HEK293 (cell line): ENCODE data around the gene SIK3.

Source experiments
- CTCF ChIA-PET: fragments of 350-600 bp; formaldehyde crosslinking; extraction: SDS; loops from one replicate; lab custom pipeline; 2021; ENCODE audit warnings: antibody characterized with exemption; lab: Yijun Ruan, JAX
- POLR2A ChIA-PET: fragments of 300-600 bp; formaldehyde crosslinking; extraction: SDS; loops from one replicate; lab custom pipeline; 2020; ENCODE audit warnings: antibody characterized with exemption, inconsistent platforms; lab: Yijun Ruan, JAX
- H3K27ac ChIP-seq: fragments of 200-500 bp; sonication (Bioruptor generic); 2 replicates; pipeline ENCODE4 v1.5.1; 2014; ENCODE audit warnings: low read depth, low read length, control low read depth, inconsistent platforms; ENCODE audit errors: extremely low read depth
- H3K36me3 ChIP-seq, 2 experiments: fragments of 200-500 bp in 1 of 2; sonication (Bioruptor generic) in 1 of 2; 1 replicate in 1 of 2; 2 replicates in 1 of 2; pipeline ENCODE4 v1.5.1; 2014 to 2017; ENCODE audit warnings: inconsistent platforms in 2 of 2, low read length in 2 of 2; ENCODE audit not compliant: control insufficient read depth in 2 of 2, insufficient read depth in 1 of 2
- H3K4me1 ChIP-seq: fragments of 200-500 bp; sonication (Bioruptor generic); 2 replicates; pipeline ENCODE4 v1.5.1; 2014; ENCODE audit warnings: mild to moderate bottlenecking, low read length, inconsistent platforms; ENCODE audit not compliant: control insufficient read depth, insufficient read depth
- H3K4me3 ChIP-seq: 2 replicates; pipeline ENCODE4 v1.5.1; 2011; ENCODE audit warnings: low read depth, mild to moderate bottlenecking, control low read depth, low read length, moderate library complexity
- H3K9me3 ChIP-seq: fragments of 200-500 bp; sonication (Bioruptor generic); 2 replicates; pipeline ENCODE4 v1.5.1; 2014; ENCODE audit warnings: low read depth, low read length, inconsistent platforms; ENCODE audit not compliant: control insufficient read depth, insufficient read depth
- GLI4 ChIP-seq: fragments of 450-650 bp; formaldehyde crosslinking; IDR thresholded peaks from 2 replicates; pipeline ENCODE4 v1.5.1; 2016; ENCODE audit warnings: missing biosample characterization, missing genetic modification characterization
- GLIS2 ChIP-seq: fragments of 450-650 bp; formaldehyde crosslinking; IDR thresholded peaks from 2 replicates; pipeline ENCODE4 v1.5.1; 2016; ENCODE audit warnings: missing biosample characterization, missing genetic modification characterization
- HIC1 ChIP-seq: fragments of 450-650 bp; formaldehyde crosslinking; IDR thresholded peaks from 2 replicates; pipeline ENCODE4 v1.5.1; 2016; ENCODE audit warnings: missing biosample characterization, missing genetic modification characterization
- KLF10 ChIP-seq: fragments of 450-650 bp; IDR thresholded peaks from 2 replicates; pipeline ENCODE4 v1.5.1; 2018; ENCODE audit warnings: missing biosample characterization, mild to moderate bottlenecking, missing genetic modification characterization
- PRDM4 ChIP-seq: fragments of 450-650 bp; formaldehyde crosslinking; IDR thresholded peaks from 2 replicates; pipeline ENCODE4 v1.5.1; 2017; ENCODE audit warnings: missing biosample characterization, missing genetic modification characterization
- PRDM6 ChIP-seq: fragments of 450-650 bp; formaldehyde crosslinking; IDR thresholded peaks from 2 replicates; pipeline ENCODE4 v1.5.1; 2017; ENCODE audit warnings: missing biosample characterization, missing genetic modification characterization
- SCRT1 ChIP-seq: fragments of 450-650 bp; formaldehyde crosslinking; IDR thresholded peaks from 2 replicates; pipeline ENCODE4 v1.5.1; 2016; ENCODE audit warnings: missing biosample characterization, missing genetic modification characterization, borderline replicate concordance
- SP3 ChIP-seq: fragments of 450-650 bp; formaldehyde crosslinking; IDR thresholded peaks from 2 replicates; pipeline ENCODE4 v1.5.1; 2016; ENCODE audit warnings: missing biosample characterization, missing genetic modification characterization
- ZNF112 ChIP-seq: fragments of 450-650 bp; formaldehyde crosslinking; IDR thresholded peaks from 2 replicates; pipeline ENCODE4 v1.5.0; 2017; ENCODE audit warnings: missing biosample characterization, missing genetic modification characterization
- ZNF114 ChIP-seq: fragments of 450-650 bp; formaldehyde crosslinking; IDR thresholded peaks from 2 replicates; pipeline ENCODE4 v1.5.0; 2017; ENCODE audit warnings: missing biosample characterization, missing genetic modification characterization
- ZNF175 ChIP-seq: fragments of 450-650 bp; formaldehyde crosslinking; IDR thresholded peaks from 2 replicates; pipeline ENCODE4 v1.5.1; 2016; ENCODE audit warnings: missing biosample characterization, missing genetic modification characterization
- ZNF426 ChIP-seq: fragments of 450-650 bp; formaldehyde crosslinking; IDR thresholded peaks from 2 replicates; pipeline ENCODE4 v1.5.1; 2017; ENCODE audit warnings: missing biosample characterization, missing genetic modification characterization, mild to moderate bottlenecking, inconsistent platforms, moderate library complexity
- ZNF501 ChIP-seq: fragments of 450-650 bp; formaldehyde crosslinking; IDR thresholded peaks from 2 replicates; pipeline ENCODE4 v1.5.1; 2016; ENCODE audit warnings: missing biosample characterization, missing genetic modification characterization
- ZNF623 ChIP-seq: fragments of 450-650 bp; formaldehyde crosslinking; IDR thresholded peaks from 2 replicates; pipeline ENCODE4 v1.5.1; 2016; ENCODE audit warnings: missing biosample characterization, missing genetic modification characterization
- ZSCAN30 ChIP-seq: fragments of 450-650 bp; IDR thresholded peaks from 2 replicates; pipeline ENCODE4 v1.5.1; 2018; ENCODE audit warnings: missing biosample characterization, mild to moderate bottlenecking, missing genetic modification characterization, moderate library complexity
- ZSCAN5A ChIP-seq: fragments of 450-650 bp; formaldehyde crosslinking; IDR thresholded peaks from 2 replicates; pipeline ENCODE4 v1.5.1; 2016; ENCODE audit warnings: missing biosample characterization, missing genetic modification characterization

SIK3 gene

GRCh38 chr11:116910847-116911246 is 187.4 kb downstream of the SIK3 start:
- Histone ChIP-seq H3K4me1 (no peaks in the 10 kb centered on the region), H3K4me3 (no peak overlapping the region), H3K36me3 (no peaks in the 10 kb centered on the region), H3K27ac (no peak overlapping the region), H3K9me3 (no peaks in the 10 kb centered on the region)
- ChIA-PET CTCF (interaction anchor here (0.7 kb wide), 1 partner anchor 81 kb away, joined by 3 read pairs; the partner anchor contains the start of gene APOC3), POLR2A (no interaction called here)
- TF ChIP-seq ZNF623 (tag by site-specific recombination) (no peak), ZNF112 (tag by site-specific recombination) (no peak), ZNF114 (no peak)

GRCh38 chr11:116910378-116910777 is 187.8 kb downstream of the SIK3 start:
- Histone ChIP-seq H3K4me1 (no peaks in the 10 kb centered on the region), H3K4me3 (no peak overlapping the region), H3K27ac (no peak overlapping the region), H3K36me3 (no peaks in the 10 kb centered on the region), H3K9me3 (no peaks in the 10 kb centered on the region)
- TF ChIP-seq SP3 (tag by site-specific recombination) (no peak), ZSCAN5A (tag by site-specific recombination) (no peak), ZSCAN30 (tag by site-specific recombination) (no peak), ZNF501 (no peak)
- ChIA-PET CTCF (interaction anchor here (0.6 to 1.6 kb wide), 3 partner anchors 8 to 81 kb away, joined by 3 to 7 read pairs (median 3); partner anchors contain the start of gene APOC3), POLR2A (no interaction called here)

- ChIA-PET POLR2A (no interaction called here), CTCF (interaction anchor here (1.1 to 1.6 kb wide), 2 partner anchors 29 to 46 kb away, joined by 4 to 7 read pairs; no protein-coding TSS in a partner anchor)
- Histone ChIP-seq H3K4me1 (no peaks in the 10 kb centered on the region), H3K36me3 (no peaks in the 10 kb centered on the region), H3K9me3 (no peaks in the 10 kb centered on the region), H3K27ac (no peak overlapping the region), H3K4me3 (no peak overlapping the region)
- TF ChIP-seq GLI4 (tag by site-specific recombination) (no peak), ZNF175 (tag by site-specific recombination) (no peak), PRDM6 (tag by site-specific recombination) (peak; percentile 38; the same call in 1 of the 2 replicates), PRDM4 (tag by site-specific recombination) (no peak), GLIS2 (tag by site-specific recombination) (no peak), ZNF426 (no peak), SCRT1 (tag by site-specific recombination) (no peak), HIC1 (tag by site-specific recombination) (no peak), KLF10 (tag by site-specific recombination) (no peak)
These were observed 189.0 kb downstream of the SIK3 start for GRCh38 chr11:116909245-116909644.
